ENCODE measurements around the gene GRK5.
"Not testable (repeated sequence)": the region's sequence is repeated elsewhere in the genome, so short reads cannot be mapped to it uniquely, and the experiment has no call there.

GRK5 gene

GRCh38 chr10:119451300-119451896, 244.0 kb downstream of the GRK5 start:
- no peak for DNase-seq (ENCODE audit: low read depth in 1 of 2, low spot score in 1 of 2)

DNA sequence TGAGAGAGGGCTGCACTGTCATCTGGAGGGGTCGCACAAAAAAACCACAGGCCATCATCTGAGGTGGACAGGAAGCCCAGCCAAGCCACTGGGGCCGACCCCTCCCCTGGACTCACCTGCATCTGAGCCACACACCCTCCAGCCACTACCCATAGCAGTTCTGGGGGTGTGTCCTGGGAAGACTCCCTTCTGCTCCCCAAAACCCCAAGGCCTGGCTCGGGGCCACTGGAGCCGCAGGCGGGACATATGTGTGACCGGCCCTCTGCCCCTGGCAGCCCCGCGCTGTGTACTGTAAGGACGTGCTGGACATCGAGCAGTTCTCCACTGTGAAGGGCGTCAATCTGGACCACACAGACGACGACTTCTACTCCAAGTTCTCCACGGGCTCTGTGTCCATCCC, 245.0 kb downstream of the GRK5 start:
- DNase-seq (ENCODE audit: low read depth in 1 of 2, low spot score in 1 of 2) = no peak

DNA sequence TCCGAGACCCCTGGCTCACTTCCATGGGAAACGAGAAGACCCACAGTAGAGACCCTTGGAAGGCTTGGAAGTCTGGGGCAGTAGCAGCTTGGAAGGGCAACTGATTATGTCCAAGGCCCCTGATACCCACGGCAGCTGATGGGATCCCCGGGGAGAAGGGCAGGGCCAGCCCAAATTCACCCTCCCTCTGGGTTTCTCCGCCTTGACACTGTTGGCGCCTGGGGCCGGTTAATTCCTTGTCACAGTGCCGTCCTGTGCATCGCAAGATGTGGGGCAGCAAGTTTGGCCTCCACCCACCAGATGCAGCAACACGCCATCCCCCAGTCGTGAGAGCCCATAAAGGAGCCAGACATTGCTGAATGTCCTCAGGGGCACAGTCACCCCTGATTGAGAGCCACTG, 245.9 kb downstream of the GRK5 start:
- no peak for DNase-seq (ENCODE audit: low read depth in 1 of 2, low spot score in 1 of 2)

DNA sequence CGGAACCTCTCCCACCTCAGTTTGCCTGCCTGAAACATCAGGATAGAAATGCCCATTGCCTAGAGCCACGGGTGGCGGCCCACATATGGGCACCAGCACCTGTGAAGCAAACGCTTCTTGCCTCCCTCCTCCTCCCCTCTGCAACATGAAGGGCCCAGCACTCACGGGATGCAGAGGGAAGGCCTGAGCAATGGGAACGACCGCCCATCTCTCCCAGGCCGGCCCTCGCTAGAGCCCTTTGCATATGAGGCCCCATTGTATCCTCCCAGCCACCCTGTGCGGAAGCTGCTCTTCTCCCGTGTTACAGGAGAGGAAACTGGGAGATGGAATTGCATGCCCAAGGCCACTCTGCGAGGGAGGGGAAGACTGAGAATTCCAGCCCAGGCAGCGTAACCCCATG, 246.9 kb downstream of the GRK5 start:
- no peak for DNase-seq (ENCODE audit: low read depth in 1 of 2, low spot score in 1 of 2)

DNA sequence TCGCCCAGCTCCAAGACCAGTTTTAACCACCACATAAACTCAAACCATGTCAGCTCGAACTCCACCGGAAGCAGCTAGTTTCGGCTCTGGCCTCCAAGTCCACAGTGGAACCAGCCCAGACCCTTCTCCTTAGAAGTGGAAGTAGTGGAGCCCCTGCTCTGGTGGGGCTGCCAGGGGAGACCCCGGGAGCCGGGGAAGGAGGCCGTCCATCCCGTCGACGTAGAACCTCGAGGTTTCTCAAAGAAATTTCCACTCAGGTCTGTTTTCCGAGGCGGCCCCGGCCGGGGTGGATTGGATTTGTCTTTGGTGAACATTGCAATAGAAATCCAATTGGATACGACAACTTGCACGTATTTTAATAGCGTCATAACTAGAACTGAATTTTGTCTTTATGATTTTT, 247.6 kb downstream of the GRK5 start:
- DNase-seq (ENCODE audit: low read depth in 1 of 2, low spot score in 1 of 2) = no peak

- DNase-seq (ENCODE audit: low read depth in 1 of 2, low spot score in 1 of 2) = no peak
Observed at GRCh38 chr10:119455609-119456434, 248.5 kb downstream of the GRK5 start.

DNA sequence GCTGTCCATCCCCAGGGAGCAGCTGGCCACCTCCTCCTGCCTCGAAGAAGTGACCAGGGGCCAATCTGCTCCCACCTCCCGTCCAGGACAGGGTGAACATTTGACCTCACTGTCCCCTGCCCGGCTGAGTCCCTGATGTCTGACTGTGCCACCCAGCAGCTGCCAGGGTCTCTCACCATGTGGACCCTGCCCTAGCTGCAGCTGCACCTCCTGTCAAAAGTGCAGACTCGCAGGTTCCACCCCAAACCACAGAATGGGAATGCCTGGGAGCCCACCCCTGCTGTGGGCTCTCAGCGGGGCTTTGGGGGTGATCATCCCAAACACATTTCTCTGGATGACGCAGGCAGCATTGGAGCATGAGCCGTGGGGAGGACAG, 249.1 kb downstream of the GRK5 start:
- DNase-seq (ENCODE audit: low read depth in 1 of 2, low spot score in 1 of 2) = no peak

- no peak for DNase-seq (ENCODE audit: low read depth in 1 of 2, low spot score in 1 of 2)
Observed at GRCh38 chr10:119457966-119458766, 250.8 kb downstream of the GRK5 start.

DNA sequence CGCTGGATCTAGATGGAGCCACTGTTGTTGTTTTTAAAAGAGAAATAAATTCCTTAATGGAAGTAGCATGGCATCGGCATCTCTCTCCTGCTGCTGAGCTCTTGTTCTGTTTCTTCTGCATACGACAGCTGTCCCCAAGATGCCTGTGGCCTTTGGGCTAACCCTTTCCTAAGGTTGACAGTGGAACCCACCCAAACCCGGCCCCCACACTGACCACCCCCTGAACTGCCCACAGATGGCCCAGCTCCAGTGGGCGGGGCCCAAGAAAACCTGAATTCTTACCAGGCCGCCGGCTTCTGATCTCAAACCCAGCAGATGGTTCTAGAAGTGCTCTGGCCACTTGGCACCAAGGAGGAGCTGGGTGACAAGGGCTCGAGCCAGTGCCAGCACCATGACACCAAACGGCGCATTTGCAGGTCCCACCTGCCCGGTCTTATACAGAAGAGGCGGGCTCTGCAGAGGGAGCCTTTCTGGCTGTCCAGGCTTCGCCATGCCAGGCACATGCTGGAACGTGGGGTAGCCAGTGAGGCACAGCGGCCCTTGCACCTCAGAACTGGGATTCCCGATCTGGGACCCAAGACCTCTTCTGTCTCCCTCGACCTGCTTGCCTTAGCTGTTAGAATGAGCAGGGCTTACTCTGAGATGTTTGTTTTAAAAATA, 252.4 kb downstream of the GRK5 start:
- DNase-seq (ENCODE audit: low read depth in 1 of 2, low spot score in 1 of 2) = no peak

DNA sequence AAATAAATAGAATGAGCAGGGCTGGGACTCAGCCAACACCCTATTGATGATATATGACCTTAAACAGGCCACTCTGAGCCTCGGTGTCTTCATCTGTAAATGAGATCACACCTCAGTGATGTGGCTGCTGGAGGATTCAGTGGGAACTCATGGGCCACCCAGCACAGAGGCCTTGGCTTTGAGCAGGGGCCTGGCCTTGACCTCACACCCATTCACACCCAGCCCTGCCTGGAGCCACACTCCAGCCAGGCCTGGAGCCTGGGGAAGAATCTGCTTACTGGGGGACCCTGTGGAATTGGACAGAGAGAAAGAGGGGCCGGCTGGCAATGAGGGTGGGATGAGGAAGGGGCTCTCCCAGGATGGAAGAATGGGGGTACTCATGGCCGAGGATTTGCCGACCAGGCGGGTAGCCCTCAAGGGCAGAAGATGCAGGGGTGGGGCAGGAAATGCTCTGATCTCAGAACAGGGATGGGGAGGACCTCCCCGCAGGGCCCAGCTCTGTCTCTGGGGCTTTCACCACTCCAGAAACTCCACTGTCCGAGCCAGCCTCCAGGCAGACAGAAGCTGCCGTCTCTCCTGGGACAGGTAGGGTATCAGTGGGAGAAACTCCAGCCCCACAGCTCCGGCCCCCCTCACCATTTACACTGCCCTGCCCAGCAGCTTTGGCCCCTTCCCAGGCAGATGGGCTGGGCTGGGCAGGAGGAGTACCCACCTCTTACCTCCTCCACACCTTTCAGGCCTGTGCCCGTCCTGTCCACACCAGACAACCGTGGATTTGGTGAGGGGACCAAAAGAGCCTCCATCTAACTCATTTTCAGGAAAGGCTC, 253.2 kb downstream of the GRK5 start:
- no peak for DNase-seq (ENCODE audit: low read depth in 1 of 2, low spot score in 1 of 2)

GRCh38 chr10:119461380-119461779, 254.0 kb downstream of the GRK5 start:
- no peak for DNase-seq (ENCODE audit: low read depth in 1 of 2, low spot score in 1 of 2)

DNA sequence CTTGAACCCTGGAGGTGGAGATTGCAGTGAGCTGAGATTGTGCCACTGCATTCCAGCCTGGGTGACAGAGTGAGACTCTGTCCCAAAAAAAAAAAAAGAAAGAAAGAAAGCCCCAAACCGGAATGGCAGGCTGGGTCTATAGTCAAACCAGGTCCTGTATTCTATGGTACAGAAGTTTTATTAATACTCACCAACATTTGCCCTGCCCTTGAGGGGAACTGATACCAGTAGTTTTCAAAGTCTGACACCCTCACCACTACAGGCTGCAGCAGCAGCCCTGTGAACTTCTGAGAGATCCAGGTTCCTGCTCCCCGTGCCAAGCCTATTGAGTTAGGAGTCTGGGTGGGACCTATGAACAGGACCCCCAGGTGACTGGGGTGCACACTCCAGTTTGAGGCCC, 254.6 kb downstream of the GRK5 start:
- no peak for DNase-seq (ENCODE audit: low read depth in 1 of 2, low spot score in 1 of 2)

DNA sequence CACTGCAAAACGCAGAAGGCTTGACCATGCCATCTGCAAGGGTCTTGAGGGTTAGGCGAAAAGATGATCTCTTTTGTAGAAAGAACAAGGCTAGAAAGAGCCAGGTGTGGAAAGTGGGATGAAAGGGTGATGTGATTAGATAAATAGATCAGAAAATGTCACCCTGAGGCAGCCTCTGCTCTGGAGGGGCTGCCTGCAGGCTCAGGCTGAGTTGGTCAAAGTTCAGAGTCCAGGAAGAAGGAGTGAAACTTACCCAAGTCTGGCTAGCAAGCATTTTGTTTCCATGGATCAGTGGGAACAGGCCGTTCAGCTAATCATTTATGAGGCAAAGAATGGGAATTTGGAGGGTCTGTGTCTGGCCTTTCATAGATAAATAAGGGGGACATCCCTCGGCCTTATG, 255.4 kb downstream of the GRK5 start:
- DNase-seq (ENCODE audit: low read depth in 1 of 2, low spot score in 1 of 2) = no peak

- not testable (repeated sequence) for DNase-seq (ENCODE audit: low read depth in 1 of 2, low spot score in 1 of 2)
Observed at GRCh38 chr10:119463195-119463594, 255.8 kb downstream of the GRK5 start.

GRCh38 chr10:119465085-119465484, 257.7 kb downstream of the GRK5 start:
- no peak for DNase-seq (ENCODE audit: low read depth in 1 of 2, low spot score in 1 of 2)

- no peak for DNase-seq (ENCODE audit: low read depth in 1 of 2, low spot score in 1 of 2)
Observed at GRCh38 chr10:119466076-119466475, 258.7 kb downstream of the GRK5 start.

DNA sequence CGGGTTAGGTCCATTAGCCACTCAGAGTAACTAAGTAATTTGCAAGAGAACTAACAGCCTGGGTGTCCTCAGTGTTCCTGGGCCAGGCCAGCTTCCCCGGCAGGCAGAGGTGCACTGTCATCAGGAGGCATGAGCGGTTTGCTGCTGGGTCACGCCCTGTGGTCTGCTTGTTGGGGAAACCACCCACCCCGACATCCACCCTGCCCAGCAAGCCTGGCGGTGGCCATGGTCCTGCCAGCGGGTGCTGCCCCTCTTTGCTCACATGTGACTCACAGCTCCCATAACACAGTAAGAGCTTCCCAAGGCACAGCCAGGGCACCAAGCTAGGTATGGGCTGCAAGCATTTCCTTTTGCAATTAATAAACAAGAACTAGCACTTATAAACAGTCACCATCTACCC, 259.3 kb downstream of the GRK5 start:
- DNase-seq (ENCODE audit: low read depth in 1 of 2, low spot score in 1 of 2) = no peak

- DNase-seq (ENCODE audit: low read depth in 1 of 2, low spot score in 1 of 2) = no peak
Observed at GRCh38 chr10:119468542-119469324, 261.4 kb downstream of the GRK5 start.

- no peak for DNase-seq (ENCODE audit: low read depth in 1 of 2, low spot score in 1 of 2)
Observed at GRCh38 chr10:119469325-119469707, 261.9 kb downstream of the GRK5 start.

DNA sequence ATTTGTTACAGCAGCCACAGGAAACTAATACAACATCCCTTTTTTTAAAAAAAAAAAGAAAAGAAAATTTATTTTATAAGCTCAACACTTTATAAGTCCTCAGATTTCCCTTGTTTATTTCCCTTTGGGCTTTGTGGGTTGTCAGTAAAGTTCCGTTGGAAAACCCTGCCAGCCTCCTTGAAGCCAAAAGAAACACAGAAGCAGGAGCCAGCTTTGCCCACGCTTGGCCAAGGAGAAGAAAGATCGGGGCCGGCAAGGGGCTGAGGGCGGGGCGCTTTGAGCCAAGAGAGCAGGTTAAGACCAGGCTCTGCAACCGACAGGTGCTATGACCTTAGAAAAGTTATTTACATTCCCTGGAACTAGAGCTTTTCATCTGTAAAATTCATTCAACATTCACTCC, 262.5 kb downstream of the GRK5 start:
- no peak for DNase-seq (ENCODE audit: low read depth in 1 of 2, low spot score in 1 of 2)

Data from activated CD4-positive, alpha-beta T cell treated with anti-CD3 and anti-CD28 coated beads, Interleukin-2, amount 50 U/mL, for 24 hours (primary cell).